Suprapubic skin (tissue), 4 donors: ENCODE results near the gene HES1. TPM values are rescaled to one million over a fixed set of nuclear protein-coding genes. Genes with fewer than 3 reads are reported as not detected.

ENCODE experiments used
- DNase-seq, 2 donors: peaks; one replicate each; pipeline ENCODE4 v3.0.0-alpha.2; 2019; ENCODE audit warnings: low spot score in 2 of 2
- H3K27ac ChIP-seq: fragments of 200-600 bp; sonication (generic); one replicate; pipeline ENCODE4 v1.5.1; 2019
- H3K27me3 ChIP-seq: fragments of 200-600 bp; sonication (generic); one replicate; pipeline ENCODE4 v1.5.1; 2019
- H3K36me3 ChIP-seq: fragments of 200-600 bp; sonication (generic); one replicate; pipeline ENCODE4 v1.5.1; 2019
- H3K4me1 ChIP-seq: fragments of 200-600 bp; sonication (generic); one replicate; pipeline ENCODE4 v1.5.1; 2019
- H3K4me3 ChIP-seq: fragments of 200-600 bp; sonication (generic); one replicate; pipeline ENCODE4 v1.5.1; 2019; ENCODE audit warnings: mild to moderate bottlenecking
- H3K9me3 ChIP-seq: fragments of 200-600 bp; sonication (generic); one replicate; pipeline ENCODE4 v1.5.1; 2019
- CTCF ChIP-seq, 2 donors: fragments of 200-600 bp in 1 of 2; fragments of 450-650 bp in 1 of 2; sonication (generic) in 1 of 2; IDR thresholded peaks; one replicate each; pipeline ENCODE4 v1.5.1; 2016 to 2019; ENCODE audit warnings: antibody characterized with exemption in 2 of 2, mild to moderate bottlenecking in 1 of 2, moderate library complexity in 1 of 2
- EP300 ChIP-seq: sonication (generic); formaldehyde crosslinking; IDR thresholded peaks from one replicate; pipeline ENCODE4 v1.6.1; 2017; ENCODE audit warnings: antibody characterized with exemption
- POLR2A ChIP-seq, 2 donors: fragments of 450-650 bp; IDR thresholded peaks; one replicate each; pipeline ENCODE4 v1.6.1; 2017; ENCODE audit warnings: antibody characterized with exemption in 2 of 2, mild to moderate bottlenecking in 2 of 2, moderate library complexity in 2 of 2
- POLR2AphosphoS5 ChIP-seq, 3 donors: sonication (generic); formaldehyde crosslinking; IDR thresholded peaks; one replicate each; pipeline ENCODE4 v1.6.1; 2017; ENCODE audit warnings: antibody characterized with exemption in 3 of 3
- WGBS: methylation state at CpG from one replicate; pipeline ENCODE4 v1.1.5; 2018; 5-methylcytosine and 5-hydroxymethylcytosine counted together
- total RNA-seq, 4 donors: library from RNA; depleted of rRNA; stranded (reverse); fragments of >200 nt; gene quantifications; one replicate each; pipeline ENCODE4 v1.1.0, GENCODE V29; 2016

HES1 gene
- total RNA-seq, 4 donors from 2014 or later, result 128 to 206 (median 154) TPM

- WGBS, result 91% methylated on average over 4 of the region's 4 CpGs
- DNase-seq, result no peak
- no peaks in the 10 kb centered on the region for H3K9me3 ChIP-seq
- no peak overlapping the region for H3K4me3 ChIP-seq
- H3K36me3 ChIP-seq, result no peaks in the 10 kb centered on the region
- no peak for TF ChIP-seq POLR2A (IDR thresholded peaks at IDR 0.05)
- TF ChIP-seq EP300, result no peak
- TF ChIP-seq POLR2AphosphoS5 (IDR thresholded peaks at IDR 0.05), result no peak
- no peak for TF ChIP-seq CTCF (IDR thresholded peaks at IDR 0.05)
- H3K27ac ChIP-seq, result no peak overlapping the region
- no peaks in the 10 kb centered on the region for H3K27me3 ChIP-seq
- H3K4me1 ChIP-seq, result peaks cover 15% of the 10 kb centered on the region
These were observed 38.5 kb downstream of the HES1 start for GRCh38 chr3:194174406-194174805.

GRCh38 chr3:194174980-194175379 lies 39.0 kb downstream of the HES1 start:
- WGBS, result 94% methylated on average over 6 of the region's 6 CpGs
- no peak for TF ChIP-seq POLR2AphosphoS5 (IDR thresholded peaks at IDR 0.05)
- no peak for TF ChIP-seq POLR2A (IDR thresholded peaks at IDR 0.05)
- no peak for TF ChIP-seq EP300
- TF ChIP-seq CTCF (IDR thresholded peaks at IDR 0.05), result no peak
- H3K27ac ChIP-seq, result no peak overlapping the region

GRCh38 chr3:194176274-194176991 lies 40.5 kb downstream of the HES1 start:
- TF ChIP-seq EP300, result no peak
- no peak for TF ChIP-seq POLR2AphosphoS5 (IDR thresholded peaks at IDR 0.05)
- no peak for TF ChIP-seq POLR2A (IDR thresholded peaks at IDR 0.05)
- TF ChIP-seq CTCF (IDR thresholded peaks at IDR 0.05), result no peak
- Histone ChIP-seq H3K9me3 (no peaks in the 10 kb centered on the region), H3K27ac (no peak overlapping the region), H3K4me1 (peaks cover 15% of the 10 kb centered on the region), H3K36me3 (no peaks in the 10 kb centered on the region), H3K4me3 (no peak overlapping the region), H3K27me3 (no peaks in the 10 kb centered on the region)
- WGBS, result 55% methylated on average over 18 of the region's 18 CpGs
- no peak for DNase-seq

More at GRCh38 chr3:194174980-194175379, 39.0 kb downstream of the HES1 start:
- Histone ChIP-seq H3K4me3 (no peak overlapping the region), H3K36me3 (no peaks in the 10 kb centered on the region), H3K4me1 (peaks cover 15% of the 10 kb centered on the region), H3K27me3 (no peaks in the 10 kb centered on the region), H3K9me3 (no peaks in the 10 kb centered on the region)
- DNase-seq, result no peak

- H3K27ac ChIP-seq, result no peak overlapping the region
These were observed 41.2 kb downstream of the HES1 start for GRCh38 chr3:194177141-194177540.

GRCh38 chr3:194178128-194178527 lies 42.2 kb downstream of the HES1 start:
- Histone ChIP-seq H3K27me3 (no peaks in the 10 kb centered on the region), H3K36me3 (no peaks in the 10 kb centered on the region), H3K4me1 (peaks cover 15% of the 10 kb centered on the region), H3K9me3 (no peaks in the 10 kb centered on the region), H3K4me3 (no peak overlapping the region), H3K27ac (no peak overlapping the region)
- WGBS, result 90% methylated on average over 4 of the region's 4 CpGs
- TF ChIP-seq POLR2AphosphoS5 (IDR thresholded peaks at IDR 0.05) (no peak), CTCF (IDR thresholded peaks at IDR 0.05) (no peak), POLR2A (IDR thresholded peaks at IDR 0.05) (no peak), EP300 (no peak)
- DNase-seq, result no peak

More at GRCh38 chr3:194177141-194177540, 41.2 kb downstream of the HES1 start:
- Histone ChIP-seq H3K4me3 (no peak overlapping the region), H3K27me3 (no peaks in the 10 kb centered on the region), H3K9me3 (no peaks in the 10 kb centered on the region), H3K4me1 (peaks cover 15% of the 10 kb centered on the region), H3K36me3 (no peaks in the 10 kb centered on the region)
- no peak for DNase-seq
- 43% methylated on average over 5 of the region's 5 CpGs for WGBS
- TF ChIP-seq POLR2A (IDR thresholded peaks at IDR 0.05), result no peak
